Activated CD8-positive, alpha-beta T cell treated with anti-CD3 and anti-CD28 coated beads for 36 hours (primary cell): ENCODE measurements around the gene AGT. TPM values are rescaled to one million over a fixed set of nuclear protein-coding genes. Genes with fewer than 3 reads are reported as not detected.

Experiments
- ATAC-seq: fragments of 200-7000 bp; cut with Tn5 transposase; one replicate; pipeline ENCODE4 v1.10.0; 2021; ENCODE audit warnings: mild to moderate bottlenecking, moderate library complexity
- CTCF ChIA-PET: fragments of 350-600 bp; sonication (Branson Sonifier 250); formaldehyde crosslinking; loops from one replicate; lab custom pipeline; 2021; ENCODE audit warnings: antibody characterized with exemption; lab: Charles Lee
- POLR2A ChIA-PET: fragments of 350-600 bp; sonication (Branson Sonifier 250); formaldehyde crosslinking; loops from one replicate; lab custom pipeline; 2021; ENCODE audit warnings: antibody characterized with exemption; lab: Charles Lee
- DNase-seq: peaks from one replicate; pipeline ENCODE4 v3.0.0-alpha.2; 2020
- H3K27ac Mint-ChIP-seq: one replicate; pipeline ENCODE4 v1.8.0; 2021; ENCODE audit warnings: mild to moderate bottlenecking, mixed read lengths
- H3K27me3 Mint-ChIP-seq: one replicate; pipeline ENCODE4 v1.8.0; 2021; ENCODE audit warnings: mixed read lengths
- H3K36me3 Mint-ChIP-seq: one replicate; pipeline ENCODE4 v1.8.0; 2021; ENCODE audit warnings: low read depth, mixed read lengths
- H3K4me1 Mint-ChIP-seq: one replicate; pipeline ENCODE4 v1.8.0; 2021; ENCODE audit warnings: low read depth, mixed read lengths
- H3K4me3 Mint-ChIP-seq: one replicate; pipeline ENCODE4 v1.8.0; 2021; ENCODE audit warnings: mild to moderate bottlenecking, moderate library complexity, mixed read lengths
- H3K9me3 Mint-ChIP-seq: one replicate; pipeline ENCODE4 v1.8.0; 2021; ENCODE audit warnings: mixed read lengths
- CTCF ChIP-seq: fragments of 200-600 bp; IDR thresholded peaks from one replicate; pipeline ENCODE4 v1.8.0; 2022; ENCODE audit warnings: antibody characterized with exemption, mild to moderate bottlenecking
- intact Hi-C: fragments of 100-400 bp; cut with micrococcal nuclease; formaldehyde crosslinking; loops from one replicate; pipeline ENCODE4 v1.10.0; 2022
- total RNA-seq, 2 experiments: library from RNA; stranded (reverse); gene quantifications; one replicate each; pipeline ENCODE4 v1.2.3, GENCODE V29; 2021

Gene AGT
- total RNA-seq, 2 experiments from 2014 or later = not detected

- Mint-ChIP-seq H3K4me1 (peaks cover 3% of the 10 kb centered on the region), H3K27me3 (peaks cover 5% of the 10 kb centered on the region), H3K27ac (no peak overlapping the region), H3K36me3 (no peaks in the 10 kb centered on the region), H3K4me3 (no peak overlapping the region), H3K9me3 (no peaks in the 10 kb centered on the region)
- intact Hi-C loops = no loop called here
- ATAC-seq (no peak), DNase-seq (no peak)
- no peak for TF ChIP-seq CTCF
- CTCF ChIA-PET = no interaction called here
- POLR2A ChIA-PET = no interaction called here
These were observed 10.1 kb downstream of the AGT start for GRCh38 chr1:230703679-230704385.

- peaks cover 3% of the 10 kb centered on the region for H3K4me1 Mint-ChIP-seq
- H3K4me3 Mint-ChIP-seq = no peak overlapping the region
- DNase-seq (no peak), ATAC-seq (no peak)
- no peak overlapping the region for H3K27ac Mint-ChIP-seq
- intact Hi-C loops = no loop called here
- H3K36me3 Mint-ChIP-seq = no peaks in the 10 kb centered on the region
- peaks cover 5% of the 10 kb centered on the region for H3K27me3 Mint-ChIP-seq
- TF ChIP-seq CTCF = no peak
- H3K9me3 Mint-ChIP-seq = no peaks in the 10 kb centered on the region
- CTCF ChIA-PET = no interaction called here
- POLR2A ChIA-PET = no interaction called here
These were observed 10.8 kb downstream of the AGT start for GRCh38 chr1:230702934-230703678.

GRCh38 chr1:230701895-230702768 is 11.8 kb downstream of the AGT start:
- CTCF ChIA-PET = no interaction called here
- no peak for TF ChIP-seq CTCF
- Mint-ChIP-seq H3K4me1 (no peaks in the 10 kb centered on the region), H3K4me3 (no peak overlapping the region), H3K27me3 (peaks cover 2% of the 10 kb centered on the region), H3K27ac (no peak overlapping the region), H3K9me3 (no peaks in the 10 kb centered on the region), H3K36me3 (no peaks in the 10 kb centered on the region)
- no peak for DNase-seq
- ATAC-seq = no peak
- intact Hi-C loops = no loop called here
- POLR2A ChIA-PET = no interaction called here

- H3K9me3 Mint-ChIP-seq = no peaks in the 10 kb centered on the region
- H3K36me3 Mint-ChIP-seq = no peaks in the 10 kb centered on the region
- ATAC-seq (no peak), DNase-seq (no peak)
- intact Hi-C loops = no loop called here
- ChIA-PET CTCF (no interaction called here), POLR2A (no interaction called here)
- H3K4me1 Mint-ChIP-seq = no peaks in the 10 kb centered on the region
- no peak for TF ChIP-seq CTCF
- H3K27me3 Mint-ChIP-seq = peaks cover 2% of the 10 kb centered on the region
- H3K27ac Mint-ChIP-seq = no peak overlapping the region
- no peak overlapping the region for H3K4me3 Mint-ChIP-seq
These were observed 12.5 kb downstream of the AGT start for GRCh38 chr1:230701434-230701833.
